Measurements from ENCODE around the gene SLITRK4.
A peak's percentile ranks its signal among the peaks of the same experiment; 100 is the strongest.

The SLITRK4 gene

GRCh38 chrX:143635915-143636314 lies at the start of gene SLITRK4:
TSS of gene SLITRK4 (minus strand) at chrX:143636101. CDS start at chrX:143631108, 4,993 bp downstream.
- DNase-seq (ENCODE audit: low spot score): peak; percentile 18

GRCh38 chrX:143683486-143683885 lies 47.6 kb upstream of the SLITRK4 start:
- DNase-seq (ENCODE audit: low spot score): no peak

GRCh38 chrX:143674926-143675325 lies 39.0 kb upstream of the SLITRK4 start:
- DNase-seq (ENCODE audit: low spot score): no peak

- DNase-seq (ENCODE audit: low spot score): peak; percentile 3
Observed at GRCh38 chrX:143669395-143669794, 33.5 kb upstream of the SLITRK4 start.

- peak; percentile 8 for DNase-seq (ENCODE audit: low spot score)
Observed at GRCh38 chrX:143664302-143664701, 28.4 kb upstream of the SLITRK4 start.

- no peak for DNase-seq (ENCODE audit: low spot score)
Observed at GRCh38 chrX:143663755-143664154, 27.9 kb upstream of the SLITRK4 start.

GRCh38 chrX:143661286-143661685 lies 25.4 kb upstream of the SLITRK4 start:
- no peak for DNase-seq (ENCODE audit: low spot score)

- DNase-seq (ENCODE audit: low spot score): no peak
Observed at GRCh38 chrX:143648705-143649104, 12.8 kb upstream of the SLITRK4 start.

- DNase-seq (ENCODE audit: low spot score): no peak
Observed at GRCh38 chrX:143642426-143642825, 6.5 kb upstream of the SLITRK4 start.

- no peak for DNase-seq (ENCODE audit: low spot score)
Observed at GRCh38 chrX:143636831-143637230, 930 bp upstream of the SLITRK4 start.

- DNase-seq (ENCODE audit: low spot score): peak; percentile 14
Observed at GRCh38 chrX:143634663-143635455, 1.0 kb downstream of the SLITRK4 start.

- DNase-seq (ENCODE audit: low spot score): no peak
Observed at GRCh38 chrX:143634309-143634662, 1.6 kb downstream of the SLITRK4 start.

- no peak for DNase-seq (ENCODE audit: low spot score)
Observed at GRCh38 chrX:143633461-143634308, 2.2 kb downstream of the SLITRK4 start.

- DNase-seq (ENCODE audit: low spot score): no peak
Observed at GRCh38 chrX:143632625-143633410, 3.1 kb downstream of the SLITRK4 start.

- no peak for DNase-seq (ENCODE audit: low spot score)
Observed at GRCh38 chrX:143623657-143624056, 12.2 kb downstream of the SLITRK4 start.

GRCh38 chrX:143621276-143621675 lies 14.6 kb downstream of the SLITRK4 start:
- DNase-seq (ENCODE audit: low spot score): no peak

GRCh38 chrX:143615851-143616250 lies 20.1 kb downstream of the SLITRK4 start:
- DNase-seq (ENCODE audit: low spot score): no peak

GRCh38 chrX:143601809-143602208 lies 34.1 kb downstream of the SLITRK4 start:
- no peak for DNase-seq (ENCODE audit: low spot score)

GRCh38 chrX:143581240-143581639 lies 54.7 kb downstream of the SLITRK4 start:
- no peak for DNase-seq (ENCODE audit: low spot score)

- DNase-seq (ENCODE audit: low spot score): no peak
Observed at GRCh38 chrX:143580266-143580665, 55.6 kb downstream of the SLITRK4 start.

All from Ammon's horn (tissue), 1 donor.